Heart left ventricle (tissue), 13 donors: ENCODE measurements around the gene INHBE.

Experiments used
- POLR2A ChIP-seq, 2 donors: fragments of 450-650 bp; IDR thresholded peaks; one replicate each; pipeline ENCODE4 v1.6.1; 2017; ENCODE audit warnings: antibody characterized with exemption in 2 of 2, mild to moderate bottlenecking in 2 of 2, moderate library complexity in 2 of 2
- TF ChIP-seq, protein P1 (sequence below), 12 donors: fragments of 200-600 bp; sonication (generic) in 4 of 12; IDR thresholded peaks; one replicate each; pipeline versions ENCODE4 v1.5.0 to v1.8.0; 2018 to 2022; ENCODE audit warnings: antibody characterized with exemption in 12 of 12, mild to moderate bottlenecking in 5 of 12
- donor health status: ischemic (EF 13 %, LVEDD 7.1; RV severe dilation, severe dysfunction).
- donor health status: DM: no; HTN: yes; CAD: no.
- donor health status: DM: no; HTN: no; CAD: no.
- donor health status: ischemic (EF 25% LVEDD 6.9; RV normal size, moderate dysfunction).
- donor health status: ischemic (EF 25% LVEDD 5.7; RV mildly dilated, moderate dysfunction).
- donor health status: ischemic (EF 35%, LVEDD 5.7; RV mildly dilated, moderate dysfunction).
- donor health status: nonischemic (EF 11% LVEDD 7.7; RV severe dilation, severe dysfunction).
- donor health status: DM: yes; HTN: yes; CAD: no.
- donor health status: PGD.
- donor health status: ischemic (EF 29% LVEDD 5.4; RV normal size, mild dysfunction).
- donor health status: nonischemic (EF 23%, LVEDD 6.1; RV moderate dilation, normal function).

DNA sequence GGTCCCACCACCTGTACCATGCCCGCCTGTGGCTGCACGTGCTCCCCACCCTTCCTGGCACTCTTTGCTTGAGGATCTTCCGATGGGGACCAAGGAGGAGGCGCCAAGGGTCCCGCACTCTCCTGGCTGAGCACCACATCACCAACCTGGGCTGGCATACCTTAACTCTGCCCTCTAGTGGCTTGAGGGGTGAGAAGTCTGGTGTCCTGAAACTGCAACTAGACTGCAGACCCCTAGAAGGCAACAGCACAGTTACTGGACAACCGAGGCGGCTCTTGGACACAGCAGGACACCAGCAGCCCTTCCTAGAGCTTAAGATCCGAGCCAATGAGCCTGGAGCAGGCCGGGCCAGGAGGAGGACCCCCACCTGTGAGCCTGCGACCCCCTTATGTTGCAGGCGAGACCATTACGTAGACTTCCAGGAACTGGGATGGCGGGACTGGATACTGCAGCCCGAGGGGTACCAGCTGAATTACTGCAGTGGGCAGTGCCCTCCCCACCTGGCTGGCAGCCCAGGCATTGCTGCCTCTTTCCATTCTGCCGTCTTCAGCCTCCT lies 1.1 kb downstream of the INHBE start:
- TF ChIP-seq, protein P1, sequence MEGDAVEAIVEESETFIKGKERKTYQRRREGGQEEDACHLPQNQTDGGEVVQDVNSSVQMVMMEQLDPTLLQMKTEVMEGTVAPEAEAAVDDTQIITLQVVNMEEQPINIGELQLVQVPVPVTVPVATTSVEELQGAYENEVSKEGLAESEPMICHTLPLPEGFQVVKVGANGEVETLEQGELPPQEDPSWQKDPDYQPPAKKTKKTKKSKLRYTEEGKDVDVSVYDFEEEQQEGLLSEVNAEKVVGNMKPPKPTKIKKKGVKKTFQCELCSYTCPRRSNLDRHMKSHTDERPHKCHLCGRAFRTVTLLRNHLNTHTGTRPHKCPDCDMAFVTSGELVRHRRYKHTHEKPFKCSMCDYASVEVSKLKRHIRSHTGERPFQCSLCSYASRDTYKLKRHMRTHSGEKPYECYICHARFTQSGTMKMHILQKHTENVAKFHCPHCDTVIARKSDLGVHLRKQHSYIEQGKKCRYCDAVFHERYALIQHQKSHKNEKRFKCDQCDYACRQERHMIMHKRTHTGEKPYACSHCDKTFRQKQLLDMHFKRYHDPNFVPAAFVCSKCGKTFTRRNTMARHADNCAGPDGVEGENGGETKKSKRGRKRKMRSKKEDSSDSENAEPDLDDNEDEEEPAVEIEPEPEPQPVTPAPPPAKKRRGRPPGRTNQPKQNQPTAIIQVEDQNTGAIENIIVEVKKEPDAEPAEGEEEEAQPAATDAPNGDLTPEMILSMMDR (IDR thresholded peaks at IDR 0.05) = peak; percentile 25 to 59 (median 45)
- no peak for TF ChIP-seq POLR2A (IDR thresholded peaks at IDR 0.05)
